ENCODE results near the gene CCDC12. TPM values are rescaled to one million over a fixed set of nuclear protein-coding genes. Genes with fewer than 3 reads are reported as not detected.

Gene CCDC12
- total and polyA plus RNA-seq, 8 donors, result 34.7 to 57.9 (median 46.1) TPM

- intact Hi-C loops (cut with DNase I), result no loop called here
- Histone ChIP-seq H3K9me3 (no peaks in the 10 kb centered on the region), H3K36me3 (no peaks in the 10 kb centered on the region), H3K4me3 (no peak overlapping the region), H3K4me1 (peaks cover 13 to 86% of the 10 kb centered on the region in 2 donors), H3K27ac (no peak overlapping the region), H3K27me3 (no peaks in the 10 kb centered on the region)
- ATAC-seq (no peak), DNase-seq (no peak)
- no peak for TF ChIP-seq CTCF (IDR thresholded peaks at IDR 0.05)
These were observed 4.1 kb downstream of the CCDC12 start for GRCh38 chr3:46972396-46972795.

GRCh38 chr3:46971742-46972141, 4.8 kb downstream of the CCDC12 start:
- H3K36me3 ChIP-seq, result no peaks in the 10 kb centered on the region
- H3K27ac ChIP-seq, result peak overlapping the region in 1 of 2 donors; percentile 67
- DNase-seq (no peak), ATAC-seq (no peak)
- no peak for TF ChIP-seq CTCF (IDR thresholded peaks at IDR 0.05)
- intact Hi-C loops (cut with DNase I), result no loop called here
- no peaks in the 10 kb centered on the region for H3K9me3 ChIP-seq
- H3K4me1 ChIP-seq, result peaks cover 12 to 87% of the 10 kb centered on the region in 2 donors
- H3K27me3 ChIP-seq, result no peaks in the 10 kb centered on the region
- H3K4me3 ChIP-seq, result no peak overlapping the region

- ATAC-seq, result no peak
- H3K9me3 ChIP-seq, result no peaks in the 10 kb centered on the region
These were observed 5.4 kb downstream of the CCDC12 start for GRCh38 chr3:46971151-46971550.

GRCh38 chr3:46970391-46971091, 6.0 kb downstream of the CCDC12 start:
- peak overlapping the region; percentile 1 to 67 for H3K27ac ChIP-seq
- peaks cover 18 to 94% of the 10 kb centered on the region in 2 donors for H3K4me1 ChIP-seq
- H3K9me3 ChIP-seq, result no peaks in the 10 kb centered on the region
- no peak for TF ChIP-seq CTCF (IDR thresholded peaks at IDR 0.05)
- no peaks in the 10 kb centered on the region for H3K27me3 ChIP-seq
- H3K4me3 ChIP-seq, result no peak overlapping the region
- ATAC-seq (peak; percentile 68), DNase-seq (no peak)
- no peaks in the 10 kb centered on the region for H3K36me3 ChIP-seq
- intact Hi-C loops (cut with DNase I), result no loop called here

More at GRCh38 chr3:46971151-46971550, 5.4 kb downstream of the CCDC12 start:
- H3K4me3 ChIP-seq, result no peak overlapping the region
- intact Hi-C loops (cut with DNase I), result no loop called here
- peak in 1 of 4 donors; percentile 15 for DNase-seq
- H3K27me3 ChIP-seq, result no peaks in the 10 kb centered on the region
- TF ChIP-seq CTCF (IDR thresholded peaks at IDR 0.05), result no peak
- H3K27ac ChIP-seq, result peak overlapping the region; percentile 1 to 67
- peaks cover 12 to 93% of the 10 kb centered on the region in 2 donors for H3K4me1 ChIP-seq
- no peaks in the 10 kb centered on the region for H3K36me3 ChIP-seq

- Histone ChIP-seq H3K4me3 (no peak overlapping the region), H3K27me3 (no peaks in the 10 kb centered on the region), H3K27ac (peak overlapping the region in 1 of 2 donors; percentile 39), H3K4me1 (peaks cover 26 to 89% of the 10 kb centered on the region in 2 donors), H3K9me3 (no peaks in the 10 kb centered on the region), H3K36me3 (no peaks in the 10 kb centered on the region)
- no peak for TF ChIP-seq CTCF (IDR thresholded peaks at IDR 0.05)
- ATAC-seq (no peak), DNase-seq (no peak)
- intact Hi-C loops (cut with DNase I), result no loop called here
These were observed 7.6 kb downstream of the CCDC12 start for GRCh38 chr3:46968783-46969428.
